Measurements from ENCODE around the gene CALCB.
"Not testable (repeated sequence)": the region's sequence is repeated elsewhere in the genome, so short reads cannot be mapped to it uniquely, and the experiment has no call there.

The CALCB gene

GRCh38 chr11:15073361-15074205 is at the start of gene CALCB:
Gene CALCB, plus strand, starts transcription at chr11:15073593. Its CDS starts 1,126 bp downstream, at chr11:15074719.
- DNase-seq (ENCODE audit: low spot score), result peak; percentile 34
- in situ Hi-C loops (cut with MboI; ENCODE audit: low sequenced_read_pairs, unreplicated experiment), result no loop called here
- no peak for TF ChIP-seq CTCF (IDR thresholded peaks at IDR 0.05; ENCODE audit: borderline replicate concordance, control extremely low read depth, extremely low read depth, insufficient read depth, missing control alignments)

DNA sequence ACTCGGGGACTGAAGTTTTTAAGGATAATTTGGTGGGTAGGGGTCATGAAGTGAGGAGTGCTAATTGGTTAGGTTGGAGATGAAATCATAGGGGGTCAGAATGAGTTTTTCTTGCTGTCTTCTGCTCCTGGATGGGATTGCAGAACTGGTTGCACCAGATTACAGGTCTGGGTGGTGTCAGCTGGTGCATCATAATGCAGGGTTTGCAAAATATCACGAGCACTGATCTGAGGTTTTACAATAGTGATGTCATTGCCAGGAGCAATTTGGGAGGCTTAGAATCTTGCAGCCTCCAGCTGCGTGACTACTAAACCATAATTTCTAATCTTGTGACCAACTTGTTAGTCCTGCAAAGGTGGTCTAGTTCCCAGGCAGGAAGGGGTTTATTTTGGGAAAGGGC is 46.4 kb upstream of the CALCB start:
- TF ChIP-seq CTCF (IDR thresholded peaks at IDR 0.05; ENCODE audit: borderline replicate concordance, control extremely low read depth, extremely low read depth, insufficient read depth, missing control alignments), result no peak
- DNase-seq (ENCODE audit: low spot score), result no peak
- in situ Hi-C loops (cut with MboI; ENCODE audit: low sequenced_read_pairs, unreplicated experiment), result no loop called here

DNA sequence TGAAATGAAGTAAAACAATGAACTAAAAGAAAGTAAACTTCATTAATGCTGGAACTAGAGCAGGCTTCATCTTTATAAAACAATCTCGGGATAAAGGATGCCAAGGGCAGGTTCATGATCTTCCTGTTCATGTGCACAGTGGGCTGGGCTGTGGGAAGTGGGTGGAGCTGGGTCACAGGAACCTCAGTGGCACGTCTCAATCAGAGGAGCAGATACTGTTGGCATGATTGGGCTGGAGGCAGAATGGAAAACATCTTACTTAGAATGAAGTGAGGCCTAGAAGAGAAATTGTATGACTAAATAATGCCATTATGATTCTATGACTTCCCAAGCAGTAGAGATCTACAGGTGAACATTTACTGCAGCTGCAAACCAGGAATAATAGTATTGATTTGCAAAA is 45.4 kb upstream of the CALCB start:
- in situ Hi-C loops (cut with MboI; ENCODE audit: low sequenced_read_pairs, unreplicated experiment), result no loop called here
- TF ChIP-seq CTCF (IDR thresholded peaks at IDR 0.05; ENCODE audit: borderline replicate concordance, control extremely low read depth, extremely low read depth, insufficient read depth, missing control alignments), result no peak
- DNase-seq (ENCODE audit: low spot score), result no peak

DNA sequence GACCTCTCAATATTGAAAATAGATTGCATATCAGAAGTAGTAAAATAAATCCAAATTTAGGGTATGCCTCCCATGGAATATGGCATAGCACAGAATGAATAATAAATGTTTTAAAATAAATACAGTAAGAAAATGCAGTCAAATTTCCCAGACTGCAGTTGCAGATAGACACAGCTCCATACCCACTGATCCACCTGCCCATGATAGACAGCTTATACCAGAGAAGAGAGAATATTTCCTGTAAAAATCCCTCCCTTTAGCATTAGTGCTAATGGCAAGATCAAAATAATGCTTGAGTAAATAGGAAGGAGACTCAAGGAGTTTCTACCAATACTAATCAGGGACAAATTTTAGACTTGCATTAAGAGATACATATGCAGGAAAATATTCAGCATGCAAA is 45.0 kb upstream of the CALCB start:
- TF ChIP-seq CTCF (IDR thresholded peaks at IDR 0.05; ENCODE audit: borderline replicate concordance, control extremely low read depth, extremely low read depth, insufficient read depth, missing control alignments), result no peak
- no peak for DNase-seq (ENCODE audit: low spot score)
- in situ Hi-C loops (cut with MboI; ENCODE audit: low sequenced_read_pairs, unreplicated experiment), result no loop called here

GRCh38 chr11:15031945-15032344 is 41.4 kb upstream of the CALCB start:
- in situ Hi-C loops (cut with MboI; ENCODE audit: low sequenced_read_pairs, unreplicated experiment); DNase-seq (ENCODE audit: low spot score): not testable (repeated sequence)

DNA sequence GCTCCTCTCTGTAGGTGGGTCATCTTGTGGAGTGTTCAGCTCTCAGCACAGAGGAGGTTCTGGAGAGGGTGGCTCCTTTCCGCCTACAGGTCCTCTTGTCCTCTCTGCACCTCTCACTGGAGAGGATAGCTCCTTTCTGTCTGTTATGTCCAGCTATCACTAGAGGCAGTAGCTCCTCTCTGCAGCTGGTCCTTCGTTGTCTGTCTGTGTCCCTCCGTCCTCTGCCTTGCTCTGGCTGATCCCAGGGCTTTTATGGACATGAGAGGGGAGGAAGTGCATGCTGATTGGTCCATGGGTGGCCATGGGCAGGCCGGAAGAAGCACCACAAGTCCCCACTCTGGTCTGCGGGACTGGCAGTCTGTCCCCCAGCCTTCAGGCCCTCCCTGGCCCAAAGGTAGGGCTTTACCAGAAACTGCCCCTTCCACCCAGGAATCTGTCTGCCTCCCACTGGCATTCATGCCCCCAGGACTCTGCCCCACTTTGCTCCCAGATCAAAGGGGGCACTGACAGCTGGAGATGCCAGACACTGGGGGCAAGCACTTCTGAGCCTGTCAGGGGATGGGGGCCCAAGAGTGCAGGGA is 38.6 kb upstream of the CALCB start:
- in situ Hi-C loops (cut with MboI; ENCODE audit: low sequenced_read_pairs, unreplicated experiment), result no loop called here
- TF ChIP-seq CTCF (IDR thresholded peaks at IDR 0.05; ENCODE audit: borderline replicate concordance, control extremely low read depth, extremely low read depth, insufficient read depth, missing control alignments), result no peak
- no peak for DNase-seq (ENCODE audit: low spot score)

GRCh38 chr11:15035283-15035682 is 38.1 kb upstream of the CALCB start:
- no peak for DNase-seq (ENCODE audit: low spot score)
- in situ Hi-C loops (cut with MboI; ENCODE audit: low sequenced_read_pairs, unreplicated experiment), result no loop called here
- TF ChIP-seq CTCF (IDR thresholded peaks at IDR 0.05; ENCODE audit: borderline replicate concordance, control extremely low read depth, extremely low read depth, insufficient read depth, missing control alignments), result no peak

Measured in GM13976 (cell line).